NCI-H2227 (cell line): ENCODE measurements around the gene ABCA4.

ENCODE experiments used
- DNase-seq: peaks from one replicate; lab custom pipeline; 2025; ENCODE audit not compliant: unreplicated experiment; lab: John Stamatoyannopoulos, UW

ABCA4 gene

GRCh38 chr1:94084085-94084484 lies 36.9 kb downstream of the ABCA4 start:
- DNase-seq = no peak

GRCh38 chr1:94083681-94084080 lies 37.3 kb downstream of the ABCA4 start:
- DNase-seq = peak; percentile 12

GRCh38 chr1:94081566-94082344 lies 39.2 kb downstream of the ABCA4 start:
- DNase-seq = peak; percentile 89

- DNase-seq = no peak
Observed at GRCh38 chr1:94079989-94080388, 41.0 kb downstream of the ABCA4 start.

- peak; percentile 73 for DNase-seq
Observed at GRCh38 chr1:94079080-94079940, 41.6 kb downstream of the ABCA4 start.

GRCh38 chr1:94072840-94073522 lies 48.0 kb downstream of the ABCA4 start:
- DNase-seq = no peak

- no peak for DNase-seq
Observed at GRCh38 chr1:94071976-94072375, 49.0 kb downstream of the ABCA4 start.

- no peak for DNase-seq
Observed at GRCh38 chr1:94071391-94071790, 49.6 kb downstream of the ABCA4 start.

GRCh38 chr1:94070865-94071264 lies 50.1 kb downstream of the ABCA4 start:
- DNase-seq = peak; percentile 33

GRCh38 chr1:94069919-94070285 lies 51.0 kb downstream of the ABCA4 start:
- no peak for DNase-seq

- DNase-seq = peak; percentile 47
Observed at GRCh38 chr1:94068999-94069918, 51.7 kb downstream of the ABCA4 start.

- DNase-seq = no peak
Observed at GRCh38 chr1:94068096-94068998, 52.6 kb downstream of the ABCA4 start.

GRCh38 chr1:94067196-94067595 lies 53.8 kb downstream of the ABCA4 start:
- no peak for DNase-seq

GRCh38 chr1:94063379-94063778 lies 57.6 kb downstream of the ABCA4 start:
- peak; percentile 15 for DNase-seq

- DNase-seq = peak; percentile 59
Observed at GRCh38 chr1:94061513-94062443, 59.2 kb downstream of the ABCA4 start.

GRCh38 chr1:94060720-94061119 lies 60.2 kb downstream of the ABCA4 start:
- DNase-seq = no peak

GRCh38 chr1:94058766-94059165 lies 62.2 kb downstream of the ABCA4 start:
- no peak for DNase-seq

GRCh38 chr1:94056996-94057395 lies 64.0 kb downstream of the ABCA4 start:
- no peak for DNase-seq
